A673 (cell line): ENCODE results near the gene ZP2. TPM values are rescaled to one million over a fixed set of nuclear protein-coding genes. Genes with fewer than 3 reads are reported as not detected.

ENCODE experiments used
- BruUV-seq: library from RNA; stranded (reverse); fragments of 400-500 nt; replicated peaks from 2 replicates; lab custom pipeline; 2021; lab: Mats Ljungman, UMichigan
- CTCF ChIA-PET: fragments of 300-600 bp; sonication (Branson Sonifier 250); formaldehyde crosslinking; loops from one replicate; lab custom pipeline; 2022; ENCODE audit warnings: antibody characterized with exemption; lab: Charles Lee
- POLR2A ChIA-PET: fragments of 300-600 bp; sonication (Branson Sonifier 250); formaldehyde crosslinking; loops from one replicate; lab custom pipeline; 2022; ENCODE audit warnings: antibody characterized with exemption; ENCODE audit not compliant: low non-redundant PET; lab: Charles Lee
- DNase-seq: peaks from one replicate; pipeline ENCODE4 v3.0.0-alpha.2; 2015; ENCODE audit warnings: low spot score
- H3K27ac ChIP-seq: fragments of 200-600 bp; sonication (generic); 2 replicates; pipeline ENCODE4 v1.5.1; 2016; ENCODE audit warnings: mixed run types, low read depth, mild to moderate bottlenecking, mixed read lengths, antibody characterized with exemption, low read length; ENCODE audit not compliant: poor library complexity, severe bottlenecking
- H3K27me3 ChIP-seq: fragments of 200-600 bp; sonication (generic); replicated peaks from 2 replicates; pipeline ENCODE4 v1.6.1; 2017; ENCODE audit warnings: mixed run types, low read depth, mild to moderate bottlenecking, mixed read lengths, antibody characterized with exemption, low read length; ENCODE audit not compliant: insufficient read depth, poor library complexity
- H3K36me3 ChIP-seq: fragments of 200-600 bp; sonication (generic); 2 replicates; pipeline ENCODE4 v1.6.1; 2016; ENCODE audit warnings: mixed run types, mild to moderate bottlenecking, mixed read lengths, antibody characterized with exemption, low read length; ENCODE audit not compliant: insufficient read depth, poor library complexity, severe bottlenecking
- H3K4me1 ChIP-seq: fragments of 200-600 bp; sonication (generic); 2 replicates; pipeline ENCODE4 v1.6.1; 2017; ENCODE audit warnings: mixed run types, mild to moderate bottlenecking, mixed read lengths, antibody characterized with exemption, low read length; ENCODE audit not compliant: insufficient read depth, poor library complexity, severe bottlenecking
- H3K4me3 ChIP-seq: fragments of 200-600 bp; sonication (generic); 2 replicates; pipeline ENCODE4 v1.5.1; 2016; ENCODE audit warnings: low read depth, mixed run types, mild to moderate bottlenecking, mixed read lengths, low read length; ENCODE audit not compliant: poor library complexity, severe bottlenecking
- H3K9me3 ChIP-seq: fragments of 200-600 bp; sonication (generic); 2 replicates; pipeline ENCODE4 v1.6.1; 2016; ENCODE audit warnings: mixed run types, low read depth, mild to moderate bottlenecking, mixed read lengths, antibody characterized with exemption, low read length; ENCODE audit not compliant: poor library complexity, severe bottlenecking
- EZH2 ChIP-seq: fragments of 200-600 bp; sonication (generic); IDR thresholded peaks from 2 replicates; pipeline ENCODE4 v1.6.1; 2017; ENCODE audit warnings: borderline replicate concordance, low read depth, mild to moderate bottlenecking, mixed read lengths, antibody characterized with exemption, low read length; ENCODE audit not compliant: poor library complexity, severe bottlenecking
- intact Hi-C: fragments of 100-400 bp; cut with micrococcal nuclease; formaldehyde crosslinking; loops from one replicate; pipeline ENCODE4 v1.10.0; 2022; ENCODE audit not compliant: unreplicated experiment
- total RNA-seq: library from RNA; stranded (reverse); gene quantifications from 2 replicates; pipeline ENCODE4 v1.2.3, GENCODE V29; 2021
- TF ChIP-seq, protein P1 (sequence below): fragments of 300-800, 200-600 bp; sonication (generic); conservative IDR thresholded peaks from 2 replicates; pipeline ENCODE4 v1.5.1; 2017; ENCODE audit warnings: low read depth, mild to moderate bottlenecking, antibody characterized with exemption, low read length, moderate library complexity, mixed read lengths

Gene ZP2
- total RNA-seq, 1 experiment from 2014 or later, result not detected

DNA sequence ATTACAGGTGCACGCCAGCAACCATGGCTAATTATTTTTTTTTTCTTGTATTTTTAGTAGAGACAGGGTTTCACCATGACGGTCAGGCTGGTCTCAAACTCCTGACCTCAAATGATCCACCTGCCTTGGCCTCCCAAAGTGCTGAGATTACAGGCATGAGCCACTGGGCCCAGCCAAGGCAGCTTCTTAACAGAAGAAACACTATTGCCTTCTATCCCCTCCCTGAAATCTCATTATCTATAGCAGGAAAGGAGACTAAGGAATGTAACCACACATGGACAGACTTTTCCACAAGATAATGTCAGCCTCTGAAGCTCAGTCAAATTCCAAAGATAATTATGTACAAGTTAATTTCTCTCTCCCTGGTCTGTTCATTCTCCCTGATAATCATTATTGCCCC, 5.7 kb upstream of the ZP2 start:
- Histone ChIP-seq H3K4me3 (no peak overlapping the region), H3K27me3 (peaks cover 6% of the 10 kb centered on the region), H3K27ac (no peak overlapping the region), H3K9me3 (no peaks in the 10 kb centered on the region), H3K36me3 (no peaks in the 10 kb centered on the region), H3K4me1 (no peaks in the 10 kb centered on the region)
- no peak for TF ChIP-seq EZH2
- TF ChIP-seq, protein P1, sequence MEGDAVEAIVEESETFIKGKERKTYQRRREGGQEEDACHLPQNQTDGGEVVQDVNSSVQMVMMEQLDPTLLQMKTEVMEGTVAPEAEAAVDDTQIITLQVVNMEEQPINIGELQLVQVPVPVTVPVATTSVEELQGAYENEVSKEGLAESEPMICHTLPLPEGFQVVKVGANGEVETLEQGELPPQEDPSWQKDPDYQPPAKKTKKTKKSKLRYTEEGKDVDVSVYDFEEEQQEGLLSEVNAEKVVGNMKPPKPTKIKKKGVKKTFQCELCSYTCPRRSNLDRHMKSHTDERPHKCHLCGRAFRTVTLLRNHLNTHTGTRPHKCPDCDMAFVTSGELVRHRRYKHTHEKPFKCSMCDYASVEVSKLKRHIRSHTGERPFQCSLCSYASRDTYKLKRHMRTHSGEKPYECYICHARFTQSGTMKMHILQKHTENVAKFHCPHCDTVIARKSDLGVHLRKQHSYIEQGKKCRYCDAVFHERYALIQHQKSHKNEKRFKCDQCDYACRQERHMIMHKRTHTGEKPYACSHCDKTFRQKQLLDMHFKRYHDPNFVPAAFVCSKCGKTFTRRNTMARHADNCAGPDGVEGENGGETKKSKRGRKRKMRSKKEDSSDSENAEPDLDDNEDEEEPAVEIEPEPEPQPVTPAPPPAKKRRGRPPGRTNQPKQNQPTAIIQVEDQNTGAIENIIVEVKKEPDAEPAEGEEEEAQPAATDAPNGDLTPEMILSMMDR, result no peak
- CTCF ChIA-PET, result no interaction called here
- POLR2A ChIA-PET, result interaction anchor here (0.6 kb wide), 1 partner anchor 476 kb away, joined by 4 read pairs; no protein-coding TSS in a partner anchor
- DNase-seq, result no peak
- intact Hi-C loops, result no loop called here
- BruUV-seq, result no TSS peak

DNA sequence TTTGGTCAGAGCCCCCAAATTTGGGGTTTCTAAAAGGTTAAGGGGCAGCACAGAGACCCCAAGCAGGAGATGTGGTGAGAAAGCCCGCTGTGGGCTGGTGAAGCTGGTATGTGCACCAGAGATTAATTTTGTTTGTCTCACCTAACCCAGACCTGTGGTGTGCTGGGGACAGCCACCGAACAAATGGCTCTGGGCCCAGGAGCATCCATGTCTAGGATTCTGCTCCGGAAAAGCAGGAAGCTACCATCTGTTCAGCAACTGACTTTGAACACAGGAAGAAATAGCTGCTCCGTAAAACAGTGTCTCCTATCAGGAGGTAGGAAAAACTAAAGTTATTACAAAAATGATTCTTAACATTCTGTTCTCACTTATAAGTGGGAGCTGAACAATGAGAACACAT, 2.7 kb upstream of the ZP2 start:
- no peak for TF ChIP-seq EZH2
- TF ChIP-seq, protein P1, result no peak
- no TSS peak for BruUV-seq
- Histone ChIP-seq H3K9me3 (no peaks in the 10 kb centered on the region), H3K27me3 (peaks cover 6% of the 10 kb centered on the region), H3K27ac (no peak overlapping the region), H3K4me3 (no peak overlapping the region), H3K36me3 (no peaks in the 10 kb centered on the region), H3K4me1 (no peaks in the 10 kb centered on the region)
- ChIA-PET CTCF (no interaction called here), POLR2A (no interaction called here)
- intact Hi-C loops, result no loop called here
- DNase-seq, result no peak

DNA sequence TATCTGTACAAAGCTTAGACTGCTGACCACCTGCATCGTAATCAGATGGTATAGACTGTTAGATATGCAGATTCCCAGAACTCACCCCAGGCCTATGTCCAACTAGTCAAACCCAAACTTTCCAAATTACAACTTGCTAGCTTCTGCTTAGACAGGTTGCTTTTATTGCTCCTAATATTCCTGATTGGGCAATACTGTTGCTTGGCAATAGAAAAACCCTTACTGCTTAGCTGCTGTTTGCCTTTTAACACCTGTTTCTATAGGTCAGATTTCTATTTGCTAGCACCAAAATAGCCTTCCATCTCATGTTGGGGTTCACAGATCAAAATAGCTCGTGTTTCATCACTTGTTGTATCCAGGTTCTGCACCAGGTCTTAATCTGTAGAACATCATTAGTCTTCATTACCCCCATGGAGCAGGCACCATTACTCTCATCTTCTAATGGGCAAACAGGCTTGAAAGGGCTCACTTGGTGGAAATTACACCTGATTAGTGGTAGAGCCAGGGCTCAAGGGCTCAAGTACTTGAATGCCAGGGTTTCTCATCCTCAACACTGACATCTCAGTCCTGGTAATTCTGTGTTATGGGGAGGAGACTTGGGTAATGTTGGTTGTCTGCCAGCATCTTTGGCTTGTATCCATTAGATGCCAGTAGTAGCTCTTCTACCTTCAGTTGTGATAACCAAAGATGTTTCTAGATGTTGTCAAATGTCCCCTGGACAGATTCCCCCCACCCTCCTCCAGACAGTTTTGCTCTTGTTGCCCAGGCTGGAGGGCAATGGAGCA, 2.7 kb downstream of the ZP2 start:
- no peaks in the 10 kb centered on the region for H3K9me3 ChIP-seq
- intact Hi-C loops, result no loop called here
- DNase-seq, result no peak
- H3K27ac ChIP-seq, result no peak overlapping the region
- H3K4me3 ChIP-seq, result no peak overlapping the region
- ChIA-PET CTCF (no interaction called here), POLR2A (no interaction called here)
- H3K27me3 ChIP-seq, result no peaks in the 10 kb centered on the region
- H3K36me3 ChIP-seq, result no peaks in the 10 kb centered on the region
- no peak for TF ChIP-seq EZH2
- TF ChIP-seq, protein P1, result no peak
- H3K4me1 ChIP-seq, result no peaks in the 10 kb centered on the region
- no TSS peak for BruUV-seq
